GM18499 (cell line): Measurements from ENCODE around the gene RPL13A.

ENCODE experiments used
- ATAC-seq: cut with Tn5 transposase; IDR thresholded peaks from one replicate; pipeline ENCODE4 v1.9.1; 2021; ENCODE audit warnings: moderate number of reproducible peaks; ENCODE audit not compliant: insufficient read depth, unreplicated experiment

The RPL13A gene

GRCh38 chr19:49475995-49476880 lies 11.2 kb upstream of the RPL13A start:
- no peak for ATAC-seq

GRCh38 chr19:49479975-49480628 lies 7.3 kb upstream of the RPL13A start:
- ATAC-seq, result no peak

GRCh38 chr19:49481020-49481683 lies 6.3 kb upstream of the RPL13A start:
- ATAC-seq, result no peak

- no peak for ATAC-seq
These were observed 1.2 kb upstream of the RPL13A start for GRCh38 chr19:49486232-49486631.

GRCh38 chr19:49486710-49487276 lies 615 bp upstream of the RPL13A start:
- no peak for ATAC-seq

GRCh38 chr19:49488046-49488862 lies 846 bp downstream of the RPL13A start:
- no peak for ATAC-seq

GRCh38 chr19:49488863-49489537 lies 1.6 kb downstream of the RPL13A start:
- no peak for ATAC-seq

GRCh38 chr19:49489601-49490167 lies 2.3 kb downstream of the RPL13A start:
- ATAC-seq, result no peak

GRCh38 chr19:49490287-49491029 lies 3.0 kb downstream of the RPL13A start:
- ATAC-seq, result no peak

GRCh38 chr19:49491030-49491803 lies 3.8 kb downstream of the RPL13A start:
- no peak for ATAC-seq

GRCh38 chr19:49491804-49492572 lies 4.6 kb downstream of the RPL13A start:
- ATAC-seq, result no peak

GRCh38 chr19:49492573-49493405 lies 5.4 kb downstream of the RPL13A start:
- no peak for ATAC-seq

- ATAC-seq, result no peak
These were observed 9.2 kb downstream of the RPL13A start for GRCh38 chr19:49496574-49497008.

GRCh38 chr19:49497047-49497788 lies 9.8 kb downstream of the RPL13A start:
- ATAC-seq, result no peak

- no peak for ATAC-seq
These were observed 10.3 kb downstream of the RPL13A start for GRCh38 chr19:49497789-49498103.

- no peak for ATAC-seq
These were observed 11.1 kb downstream of the RPL13A start for GRCh38 chr19:49498475-49498874.
